Fibroblast of the conjunctiva (primary cell): ENCODE results near the gene PARP4.
"Not testable (repeated sequence)": the region's sequence is repeated elsewhere in the genome, so short reads cannot be mapped to it uniquely, and the experiment has no call there.

Experiments used
- DNase-seq: peaks from one replicate; pipeline ENCODE4 v3.0.0-alpha.2; 2010; ENCODE audit warnings: low read depth

The PARP4 gene

GRCh38 chr13:24450530-24450929 is 62.0 kb downstream of the PARP4 start:
- DNase-seq = peak; percentile 69

GRCh38 chr13:24444851-24445250 is 67.7 kb downstream of the PARP4 start:
- DNase-seq = not testable (repeated sequence)

GRCh38 chr13:24443366-24443765 is 69.2 kb downstream of the PARP4 start:
- DNase-seq = no peak

- DNase-seq = not testable (repeated sequence)
Observed at GRCh38 chr13:24426045-24426444, 86.5 kb downstream of the PARP4 start.

GRCh38 chr13:24419668-24420067 is 92.9 kb downstream of the PARP4 start:
- DNase-seq = not testable (repeated sequence)

GRCh38 chr13:24407844-24408243 is 104.7 kb downstream of the PARP4 start:
- DNase-seq = no peak

- no peak for DNase-seq
Observed at GRCh38 chr13:24406524-24406923, 106.1 kb downstream of the PARP4 start.

- DNase-seq = no peak
Observed at GRCh38 chr13:24396821-24397220, 115.8 kb downstream of the PARP4 start.

- DNase-seq = no peak
Observed at GRCh38 chr13:24392972-24393371, 119.6 kb downstream of the PARP4 start.

- DNase-seq = not testable (repeated sequence)
Observed at GRCh38 chr13:24391771-24392683, 120.6 kb downstream of the PARP4 start.

- not testable (repeated sequence) for DNase-seq
Observed at GRCh38 chr13:24390795-24391194, 121.8 kb downstream of the PARP4 start.

GRCh38 chr13:24389506-24389905 is 123.1 kb downstream of the PARP4 start:
- DNase-seq = no peak

- DNase-seq = not testable (repeated sequence)
Observed at GRCh38 chr13:24388743-24389142, 123.8 kb downstream of the PARP4 start.

- DNase-seq = no peak
Observed at GRCh38 chr13:24386816-24387708, 125.5 kb downstream of the PARP4 start.

- DNase-seq = no peak
Observed at GRCh38 chr13:24385902-24386301, 126.7 kb downstream of the PARP4 start.

- DNase-seq = not testable (repeated sequence)
Observed at GRCh38 chr13:24384946-24385345, 127.6 kb downstream of the PARP4 start.

GRCh38 chr13:24384091-24384490 is 128.5 kb downstream of the PARP4 start:
- not testable (repeated sequence) for DNase-seq

GRCh38 chr13:24381541-24382265 is 130.9 kb downstream of the PARP4 start:
- DNase-seq = no peak

GRCh38 chr13:24380881-24381280 is 131.7 kb downstream of the PARP4 start:
- DNase-seq = not testable (repeated sequence)

- DNase-seq = not testable (repeated sequence)
Observed at GRCh38 chr13:24380227-24380626, 132.4 kb downstream of the PARP4 start.

GRCh38 chr13:24371273-24371672 is 141.3 kb downstream of the PARP4 start:
- DNase-seq = not testable (repeated sequence)
